HepG2 (cell line): ENCODE data around the gene GALNTL6. TPM values are rescaled to one million over a fixed set of nuclear protein-coding genes. Genes with fewer than 3 reads are reported as not detected.

ENCODE experiments used
- CREM ChIP-seq, 2 experiments: sonication (generic) in 1 of 2; formaldehyde crosslinking in 1 of 2; IDR thresholded peaks; 2 replicates each; pipeline versions ENCODE4 v1.4.0 to v1.6.1; 2016 to 2020; ENCODE audit warnings: antibody characterized with exemption in 1 of 2, mild to moderate bottlenecking in 1 of 2, missing genetic modification reagents in 1 of 2
- KAT8 ChIP-seq: IDR thresholded peaks from 2 replicates; pipeline ENCODE4 v1.6.1; 2016; ENCODE audit warnings: missing genetic modification reagents, missing compliant biosample characterization
- KMT2B ChIP-seq: IDR thresholded peaks from 2 replicates; pipeline ENCODE4 v1.6.1; 2016; ENCODE audit warnings: missing genetic modification reagents, missing compliant biosample characterization
- NCOR1 ChIP-seq: fragments of 200-600 bp; sonication (generic); IDR thresholded peaks from 2 replicates; pipeline ENCODE4 v1.7.0; 2017; ENCODE audit warnings: antibody characterized with exemption, low read length, borderline replicate concordance
- NFE2L2 ChIP-seq: fragments of 150-350 bp; IDR thresholded peaks from 2 replicates; pipeline ENCODE4 v1.6.1; 2014; ENCODE audit warnings: low read length
- PHF21A ChIP-seq: sonication (generic); formaldehyde crosslinking; IDR thresholded peaks from 2 replicates; pipeline ENCODE4 v1.5.0; 2020; ENCODE audit warnings: mild to moderate bottlenecking, missing genetic modification reagents
- POLR2A ChIP-seq, 2 experiments: IDR thresholded peaks; 2 replicates each; pipeline ENCODE4 v1.6.1; 2011; ENCODE audit warnings: low read depth in 2 of 2, low read length in 2 of 2, mild to moderate bottlenecking in 1 of 2, moderate library complexity in 1 of 2; ENCODE audit not compliant: insufficient read depth in 1 of 2
- SPEN ChIP-seq: sonication (generic); formaldehyde crosslinking; IDR thresholded peaks from 2 replicates; pipeline ENCODE4 v1.5.1; 2020; ENCODE audit warnings: low read depth, mild to moderate bottlenecking, missing genetic modification reagents
- TAF1 ChIP-seq: sonication (generic); formaldehyde crosslinking; IDR thresholded peaks from 2 replicates; pipeline ENCODE4 v1.4.0; 2020; ENCODE audit warnings: missing genetic modification reagents
- polyA plus RNA-seq, 8 experiments: library from polyadenylated mRNA; depleted of rRNA in 3 of 8; stranded (reverse) in 7 of 8; unstranded in 1 of 8; fragments of >200 nt; fragmentation: Illumina TruSeq in 4 of 8; extraction: Trizol in 4 of 8; gene quantifications; 2 replicates each; pipeline versions ENCODE4 v1.2.1 to v1.2.3, GENCODE V29; 2011 to 2016; ENCODE audit warnings: low read depth in 4 of 8, missing spikeins in 1 of 8, mixed read lengths in 1 of 8; ENCODE audit not compliant: insufficient read depth in 1 of 8
- total RNA-seq, 5 experiments: library from RNA; depleted of rRNA; stranded (reverse); fragments of >200 nt; fragmentation: Illumina TruSeq; extraction: Trizol; gene quantifications; 2 replicates each; pipeline ENCODE4 v1.2.3, GENCODE V29; 2016; ENCODE audit warnings: low read depth in 1 of 5
- TF ChIP-seq, protein P1 (sequence below): sonication (generic); formaldehyde crosslinking; IDR thresholded peaks from 2 replicates; pipeline ENCODE4 v1.8.0; 2022; ENCODE audit warnings: missing genetic modification reagents, mild to moderate bottlenecking, moderate library complexity, borderline replicate concordance
- TF ChIP-seq, protein P2 (sequence below): sonication (generic); formaldehyde crosslinking; IDR thresholded peaks from 2 replicates; pipeline ENCODE4 v1.8.1; 2022; ENCODE audit warnings: mild to moderate bottlenecking, missing genetic modification reagents
- TF ChIP-seq, protein P3 (sequence below): IDR thresholded peaks from 2 replicates; pipeline ENCODE4 v1.6.1; 2018; ENCODE audit warnings: missing genetic modification reagents, mild to moderate bottlenecking, missing compliant biosample characterization
- TF ChIP-seq, protein P4 (sequence below): sonication (generic); formaldehyde crosslinking; IDR thresholded peaks from 2 replicates; pipeline ENCODE4 v1.4.0; 2020; ENCODE audit warnings: mild to moderate bottlenecking, missing genetic modification reagents
- TF ChIP-seq, protein P5 (sequence below): sonication (generic); IDR thresholded peaks from 2 replicates; pipeline ENCODE4 v1.6.1; 2016; ENCODE audit warnings: low read depth, borderline replicate concordance
- TF ChIP-seq, protein P6 (sequence below): sonication (generic); formaldehyde crosslinking; conservative IDR thresholded peaks from 2 replicates; pipeline ENCODE4 v1.4.0; 2020; ENCODE audit warnings: missing genetic modification reagents
- TF ChIP-seq, protein P7 (sequence below): sonication (generic); formaldehyde crosslinking; IDR thresholded peaks from 2 replicates; pipeline ENCODE4 v1.4.0; 2020; ENCODE audit warnings: mild to moderate bottlenecking, missing genetic modification reagents
- TF ChIP-seq, protein P8 (sequence below): sonication (generic); formaldehyde crosslinking; IDR thresholded peaks from 2 replicates; pipeline ENCODE4 v1.4.0; 2020; ENCODE audit warnings: missing genetic modification reagents

The GALNTL6 gene
- total and polyA plus RNA-seq, 2 of the 13 experiments (the other 11 are each of a cell fraction or from before 2014, with no cell fraction given), result not detected

DNA sequence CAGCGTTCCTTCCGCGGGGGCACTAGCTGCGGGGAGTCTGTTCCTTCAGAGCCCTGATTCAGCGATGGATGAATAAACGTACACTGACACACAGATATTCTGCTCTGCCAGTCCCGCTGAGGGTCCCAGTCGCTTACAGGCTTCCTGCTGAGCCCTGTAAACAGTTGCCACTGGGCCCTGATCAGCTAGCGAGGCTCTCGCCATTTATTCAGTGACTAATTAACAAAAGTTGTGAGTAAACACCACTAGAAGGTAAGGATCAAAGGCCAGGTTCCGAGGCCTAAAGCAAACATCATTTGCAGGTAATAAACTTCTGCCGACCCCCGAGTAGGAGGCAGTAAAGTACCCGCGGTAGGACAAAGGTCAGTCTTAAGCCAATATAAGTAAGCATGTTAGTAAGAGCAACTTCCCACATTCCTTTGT, 912.8 kb downstream of the GALNTL6 start (continued):
- peak; percentile 52; the same call in 1 of the 2 replicates for TF ChIP-seq CREM (IDR thresholded peaks at IDR 0.05)
- no peak for TF ChIP-seq CREM (CRISPR knock-in tag; IDR thresholded peaks at IDR 0.05)
- TF ChIP-seq, protein P1, sequence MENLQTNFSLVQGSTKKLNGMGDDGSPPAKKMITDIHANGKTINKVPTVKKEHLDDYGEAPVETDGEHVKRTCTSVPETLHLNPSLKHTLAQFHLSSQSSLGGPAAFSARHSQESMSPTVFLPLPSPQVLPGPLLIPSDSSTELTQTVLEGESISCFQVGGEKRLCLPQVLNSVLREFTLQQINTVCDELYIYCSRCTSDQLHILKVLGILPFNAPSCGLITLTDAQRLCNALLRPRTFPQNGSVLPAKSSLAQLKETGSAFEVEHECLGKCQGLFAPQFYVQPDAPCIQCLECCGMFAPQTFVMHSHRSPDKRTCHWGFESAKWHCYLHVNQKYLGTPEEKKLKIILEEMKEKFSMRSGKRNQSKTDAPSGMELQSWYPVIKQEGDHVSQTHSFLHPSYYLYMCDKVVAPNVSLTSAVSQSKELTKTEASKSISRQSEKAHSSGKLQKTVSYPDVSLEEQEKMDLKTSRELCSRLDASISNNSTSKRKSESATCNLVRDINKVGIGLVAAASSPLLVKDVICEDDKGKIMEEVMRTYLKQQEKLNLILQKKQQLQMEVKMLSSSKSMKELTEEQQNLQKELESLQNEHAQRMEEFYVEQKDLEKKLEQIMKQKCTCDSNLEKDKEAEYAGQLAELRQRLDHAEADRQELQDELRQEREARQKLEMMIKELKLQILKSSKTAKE (CRISPR knock-in tag), result no peak
- TF ChIP-seq, protein P2, sequence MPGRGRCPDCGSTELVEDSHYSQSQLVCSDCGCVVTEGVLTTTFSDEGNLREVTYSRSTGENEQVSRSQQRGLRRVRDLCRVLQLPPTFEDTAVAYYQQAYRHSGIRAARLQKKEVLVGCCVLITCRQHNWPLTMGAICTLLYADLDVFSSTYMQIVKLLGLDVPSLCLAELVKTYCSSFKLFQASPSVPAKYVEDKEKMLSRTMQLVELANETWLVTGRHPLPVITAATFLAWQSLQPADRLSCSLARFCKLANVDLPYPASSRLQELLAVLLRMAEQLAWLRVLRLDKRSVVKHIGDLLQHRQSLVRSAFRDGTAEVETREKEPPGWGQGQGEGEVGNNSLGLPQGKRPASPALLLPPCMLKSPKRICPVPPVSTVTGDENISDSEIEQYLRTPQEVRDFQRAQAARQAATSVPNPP, result no peak
- TF ChIP-seq TAF1, result no peak
- TF ChIP-seq SPEN, result no peak
- TF ChIP-seq KMT2B (CRISPR knock-in tag), result no peak
- TF ChIP-seq, protein P3, sequence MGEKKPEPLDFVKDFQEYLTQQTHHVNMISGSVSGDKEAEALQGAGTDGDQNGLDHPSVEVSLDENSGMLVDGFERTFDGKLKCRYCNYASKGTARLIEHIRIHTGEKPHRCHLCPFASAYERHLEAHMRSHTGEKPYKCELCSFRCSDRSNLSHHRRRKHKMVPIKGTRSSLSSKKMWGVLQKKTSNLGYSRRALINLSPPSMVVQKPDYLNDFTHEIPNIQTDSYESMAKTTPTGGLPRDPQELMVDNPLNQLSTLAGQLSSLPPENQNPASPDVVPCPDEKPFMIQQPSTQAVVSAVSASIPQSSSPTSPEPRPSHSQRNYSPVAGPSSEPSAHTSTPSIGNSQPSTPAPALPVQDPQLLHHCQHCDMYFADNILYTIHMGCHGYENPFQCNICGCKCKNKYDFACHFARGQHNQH, result peak; percentile 48; the same call in 1 of the 2 replicates
- TF ChIP-seq NFE2L2, result no peak
- TF ChIP-seq, protein P4, sequence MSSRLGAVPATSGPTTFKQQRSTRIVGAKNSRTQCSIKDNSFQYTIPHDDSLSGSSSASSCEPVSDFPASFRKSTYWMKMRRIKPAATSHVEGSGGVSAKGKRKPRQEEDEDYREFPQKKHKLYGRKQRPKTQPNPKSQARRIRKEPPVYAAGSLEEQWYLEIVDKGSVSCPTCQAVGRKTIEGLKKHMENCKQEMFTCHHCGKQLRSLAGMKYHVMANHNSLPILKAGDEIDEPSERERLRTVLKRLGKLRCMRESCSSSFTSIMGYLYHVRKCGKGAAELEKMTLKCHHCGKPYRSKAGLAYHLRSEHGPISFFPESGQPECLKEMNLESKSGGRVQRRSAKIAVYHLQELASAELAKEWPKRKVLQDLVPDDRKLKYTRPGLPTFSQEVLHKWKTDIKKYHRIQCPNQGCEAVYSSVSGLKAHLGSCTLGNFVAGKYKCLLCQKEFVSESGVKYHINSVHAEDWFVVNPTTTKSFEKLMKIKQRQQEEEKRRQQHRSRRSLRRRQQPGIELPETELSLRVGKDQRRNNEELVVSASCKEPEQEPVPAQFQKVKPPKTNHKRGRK, result no peak
- TF ChIP-seq, protein P5, sequence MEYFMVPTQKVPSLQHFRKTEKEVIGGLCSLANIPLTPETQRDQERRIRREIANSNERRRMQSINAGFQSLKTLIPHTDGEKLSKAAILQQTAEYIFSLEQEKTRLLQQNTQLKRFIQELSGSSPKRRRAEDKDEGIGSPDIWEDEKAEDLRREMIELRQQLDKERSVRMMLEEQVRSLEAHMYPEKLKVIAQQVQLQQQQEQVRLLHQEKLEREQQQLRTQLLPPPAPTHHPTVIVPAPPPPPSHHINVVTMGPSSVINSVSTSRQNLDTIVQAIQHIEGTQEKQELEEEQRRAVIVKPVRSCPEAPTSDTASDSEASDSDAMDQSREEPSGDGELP, result no peak
- TF ChIP-seq PHF21A (CRISPR knock-in tag), result peak; percentile 27; the same call in 1 of the 2 replicates
- TF ChIP-seq, protein P6, sequence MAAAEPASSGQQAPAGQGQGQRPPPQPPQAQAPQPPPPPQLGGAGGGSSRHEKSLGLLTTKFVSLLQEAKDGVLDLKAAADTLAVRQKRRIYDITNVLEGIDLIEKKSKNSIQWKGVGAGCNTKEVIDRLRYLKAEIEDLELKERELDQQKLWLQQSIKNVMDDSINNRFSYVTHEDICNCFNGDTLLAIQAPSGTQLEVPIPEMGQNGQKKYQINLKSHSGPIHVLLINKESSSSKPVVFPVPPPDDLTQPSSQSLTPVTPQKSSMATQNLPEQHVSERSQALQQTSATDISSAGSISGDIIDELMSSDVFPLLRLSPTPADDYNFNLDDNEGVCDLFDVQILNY (CRISPR knock-in tag), result no peak
- no peak for TF ChIP-seq NCOR1
- TF ChIP-seq KAT8 (CRISPR knock-in tag), result 0 out of 2 replicates have a peak, but pooled peaks have one; percentile 25
- TF ChIP-seq, protein P7, sequence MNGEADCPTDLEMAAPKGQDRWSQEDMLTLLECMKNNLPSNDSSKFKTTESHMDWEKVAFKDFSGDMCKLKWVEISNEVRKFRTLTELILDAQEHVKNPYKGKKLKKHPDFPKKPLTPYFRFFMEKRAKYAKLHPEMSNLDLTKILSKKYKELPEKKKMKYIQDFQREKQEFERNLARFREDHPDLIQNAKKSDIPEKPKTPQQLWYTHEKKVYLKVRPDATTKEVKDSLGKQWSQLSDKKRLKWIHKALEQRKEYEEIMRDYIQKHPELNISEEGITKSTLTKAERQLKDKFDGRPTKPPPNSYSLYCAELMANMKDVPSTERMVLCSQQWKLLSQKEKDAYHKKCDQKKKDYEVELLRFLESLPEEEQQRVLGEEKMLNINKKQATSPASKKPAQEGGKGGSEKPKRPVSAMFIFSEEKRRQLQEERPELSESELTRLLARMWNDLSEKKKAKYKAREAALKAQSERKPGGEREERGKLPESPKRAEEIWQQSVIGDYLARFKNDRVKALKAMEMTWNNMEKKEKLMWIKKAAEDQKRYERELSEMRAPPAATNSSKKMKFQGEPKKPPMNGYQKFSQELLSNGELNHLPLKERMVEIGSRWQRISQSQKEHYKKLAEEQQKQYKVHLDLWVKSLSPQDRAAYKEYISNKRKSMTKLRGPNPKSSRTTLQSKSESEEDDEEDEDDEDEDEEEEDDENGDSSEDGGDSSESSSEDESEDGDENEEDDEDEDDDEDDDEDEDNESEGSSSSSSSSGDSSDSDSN (CRISPR knock-in tag), result no peak
- TF ChIP-seq POLR2A (IDR thresholded peaks at IDR 0.05; ENCODE audit: insufficient read depth in 1 of 2, low read depth in 2 of 2, low read length in 2 of 2), result no peak
- TF ChIP-seq, protein P8, sequence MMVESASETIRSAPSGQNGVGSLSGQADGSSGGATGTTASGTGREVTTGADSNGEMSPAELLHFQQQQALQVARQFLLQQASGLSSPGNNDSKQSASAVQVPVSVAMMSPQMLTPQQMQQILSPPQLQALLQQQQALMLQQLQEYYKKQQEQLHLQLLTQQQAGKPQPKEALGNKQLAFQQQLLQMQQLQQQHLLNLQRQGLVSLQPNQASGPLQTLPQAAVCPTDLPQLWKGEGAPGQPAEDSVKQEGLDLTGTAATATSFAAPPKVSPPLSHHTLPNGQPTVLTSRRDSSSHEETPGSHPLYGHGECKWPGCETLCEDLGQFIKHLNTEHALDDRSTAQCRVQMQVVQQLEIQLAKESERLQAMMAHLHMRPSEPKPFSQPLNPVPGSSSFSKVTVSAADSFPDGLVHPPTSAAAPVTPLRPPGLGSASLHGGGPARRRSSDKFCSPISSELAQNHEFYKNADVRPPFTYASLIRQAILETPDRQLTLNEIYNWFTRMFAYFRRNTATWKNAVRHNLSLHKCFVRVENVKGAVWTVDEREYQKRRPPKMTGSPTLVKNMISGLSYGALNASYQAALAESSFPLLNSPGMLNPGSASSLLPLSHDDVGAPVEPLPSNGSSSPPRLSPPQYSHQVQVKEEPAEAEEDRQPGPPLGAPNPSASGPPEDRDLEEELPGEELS (CRISPR knock-in tag), result peak; percentile 94
